Endodermal cell (in vitro differentiated cells): ENCODE data around the gene MAP3K4. TPM values are rescaled to one million over a fixed set of nuclear protein-coding genes. Genes with fewer than 3 reads are reported as not detected.
A peak's percentile ranks its signal among the peaks of the same experiment; 100 is the strongest.

Source experiments
- DNase-seq: peaks from one replicate; pipeline ENCODE4 v3.0.0-alpha.2; 2017
- H3K27ac ChIP-seq: 2 replicates; pipeline ENCODE4 v1.5.1; 2013; ENCODE audit warnings: mild to moderate bottlenecking, low read depth, low read length, moderate library complexity
- H3K27me3 ChIP-seq: 2 replicates; pipeline ENCODE4 v1.6.1; 2013; ENCODE audit warnings: mild to moderate bottlenecking, low read length, moderate library complexity; ENCODE audit not compliant: insufficient read depth, control insufficient read depth, poor library complexity, severe bottlenecking
- H3K36me3 ChIP-seq: 2 replicates; pipeline ENCODE4 v1.7.0; 2013; ENCODE audit warnings: mild to moderate bottlenecking, low read length, moderate library complexity; ENCODE audit not compliant: control insufficient read depth, insufficient read depth
- H3K4me1 ChIP-seq: one replicate; pipeline ENCODE4 v1.7.0; 2013; ENCODE audit warnings: low read length; ENCODE audit not compliant: control insufficient read depth, insufficient read depth
- H3K4me3 ChIP-seq: 2 replicates; pipeline ENCODE4 v1.5.1; 2013; ENCODE audit warnings: mild to moderate bottlenecking, low read length, moderate library complexity
- H3K9ac ChIP-seq: 2 replicates; pipeline ENCODE4 v1.6.1; 2013; ENCODE audit warnings: mild to moderate bottlenecking, low read length, moderate library complexity; ENCODE audit not compliant: poor library complexity, severe bottlenecking; ENCODE audit errors: extremely low read depth
- H3K9me3 ChIP-seq: 2 replicates; pipeline ENCODE4 v1.6.1; 2013; ENCODE audit warnings: mild to moderate bottlenecking, low read length, moderate library complexity; ENCODE audit not compliant: control insufficient read depth
- H3K27ac Mint-ChIP-seq: 2 replicates; pipeline ENCODE4 v1.8.0; 2020; ENCODE audit warnings: mixed read lengths
- H3K27me3 Mint-ChIP-seq: 2 replicates; pipeline ENCODE4 v1.8.0; 2021; ENCODE audit warnings: mild to moderate bottlenecking, mixed read lengths; ENCODE audit not compliant: insufficient read depth
- H3K36me3 Mint-ChIP-seq: 2 replicates; pipeline ENCODE4 v1.8.0; 2020; ENCODE audit warnings: low read depth, mixed read lengths
- H3K4me1 Mint-ChIP-seq: 2 replicates; pipeline ENCODE4 v1.8.0; 2020; ENCODE audit warnings: mixed read lengths
- H3K4me3 Mint-ChIP-seq: 2 replicates; pipeline ENCODE4 v1.8.0; 2020; ENCODE audit warnings: mild to moderate bottlenecking, moderate library complexity, mixed read lengths
- H3K9me3 Mint-ChIP-seq: 2 replicates; pipeline ENCODE4 v1.8.0; 2020; ENCODE audit warnings: mild to moderate bottlenecking, mixed read lengths
- CTCF ChIP-seq: fragments of 200-600 bp; sonication (generic); conservative IDR thresholded peaks from 2 replicates; pipeline ENCODE4 v1.5.0; 2021; ENCODE audit warnings: antibody characterized with exemption, mild to moderate bottlenecking
- WGBS, 2 experiments: methylation state at CpG; one replicate each; pipeline versions ENCODE4 v1.1.5 to v1.1.7; 2013; ENCODE audit warnings: missing lambda C conversion rate in 2 of 2, mixed read lengths in 1 of 2; ENCODE audit not compliant: insufficient coverage in 1 of 2, insufficient read length in 1 of 2; 5-methylcytosine and 5-hydroxymethylcytosine counted together
- total RNA-seq, 2 donors: library from RNA; stranded (reverse); fragmentation: NEBNext Ultra II Directional in 1 of 2; extraction: Animal tissue kit (Norgen Biotek cat#: 25700) in 1 of 2; gene quantifications; 2 replicates in 1 of 2; 3 replicates in 1 of 2; pipeline ENCODE4 v1.2.1, GENCODE V29; 2021

Gene MAP3K4
- total RNA-seq, 2 donors from 2014 or later: 82.8 to 105 TPM

GRCh38 chr6:161132384-161132783 lies 140.8 kb downstream of the MAP3K4 start:
- 95 to 97% methylated on average over 10 to 11 of the region's 11 CpGs for WGBS, 2 experiments
- no peak overlapping the region for H3K27ac Mint-ChIP-seq
- Histone ChIP-seq H3K36me3 (peaks cover 94% of the 10 kb centered on the region), H3K9ac (no peak overlapping the region), H3K4me1 (no peaks in the 10 kb centered on the region), H3K4me3 (no peak overlapping the region), H3K27me3 (no peaks in the 10 kb centered on the region), H3K9me3 (peaks cover 23% of the 10 kb centered on the region), H3K27ac (no peak overlapping the region)
- H3K27me3 Mint-ChIP-seq: no peaks in the 10 kb centered on the region
- H3K4me3 Mint-ChIP-seq: no peak overlapping the region
- peaks cover 71% of the 10 kb centered on the region for H3K36me3 Mint-ChIP-seq
- peaks cover 5% of the 10 kb centered on the region for H3K9me3 Mint-ChIP-seq
- peaks cover 5% of the 10 kb centered on the region for H3K4me1 Mint-ChIP-seq
- no peak for DNase-seq
- no peak for TF ChIP-seq CTCF

- DNase-seq: no peak
- H3K27me3 ChIP-seq: no peaks in the 10 kb centered on the region
- Mint-ChIP-seq H3K4me3 (no peak overlapping the region), H3K9me3 (peaks cover 2% of the 10 kb centered on the region), H3K36me3 (peaks cover 64% of the 10 kb centered on the region), H3K4me1 (peaks cover 5% of the 10 kb centered on the region), H3K27me3 (no peaks in the 10 kb centered on the region), H3K27ac (peak overlapping the region; percentile 52)
- 89 to 93% methylated on average over 9 of the region's 9 CpGs for WGBS, 2 experiments
- no peak overlapping the region for H3K27ac ChIP-seq
- no peak overlapping the region for H3K4me3 ChIP-seq
- peaks cover 87% of the 10 kb centered on the region for H3K36me3 ChIP-seq
- no peak for TF ChIP-seq CTCF
- H3K9me3 ChIP-seq: peaks cover 7% of the 10 kb centered on the region
- H3K4me1 ChIP-seq: no peaks in the 10 kb centered on the region
- no peak overlapping the region for H3K9ac ChIP-seq
Observed at GRCh38 chr6:161133963-161134362, 142.4 kb downstream of the MAP3K4 start.

GRCh38 chr6:161134550-161135298 lies 143.2 kb downstream of the MAP3K4 start:
- H3K4me1 Mint-ChIP-seq: peaks cover 5% of the 10 kb centered on the region
- peaks cover 59% of the 10 kb centered on the region for H3K36me3 Mint-ChIP-seq
- H3K27ac ChIP-seq: no peak overlapping the region
- WGBS, 2 experiments: 93 to 96% methylated on average over 16 to 17 of the region's 17 CpGs
- no peak overlapping the region for H3K27ac Mint-ChIP-seq
- peaks cover 85% of the 10 kb centered on the region for H3K36me3 ChIP-seq
- no peaks in the 10 kb centered on the region for H3K4me1 ChIP-seq
- H3K4me3 ChIP-seq: no peak overlapping the region
- no peaks in the 10 kb centered on the region for H3K27me3 Mint-ChIP-seq
- no peaks in the 10 kb centered on the region for H3K9me3 ChIP-seq
- peaks cover under 1% of the 10 kb centered on the region for H3K9me3 Mint-ChIP-seq
- TF ChIP-seq CTCF: no peak
- H3K27me3 ChIP-seq: no peaks in the 10 kb centered on the region
- H3K9ac ChIP-seq: no peak overlapping the region
- no peak overlapping the region for H3K4me3 Mint-ChIP-seq
- DNase-seq: no peak
